GM12878 (cell line): Measurements from ENCODE around the gene SLC7A5.
"Not testable (repeated sequence)": the region's sequence is repeated elsewhere in the genome, so short reads cannot be mapped to it uniquely, and the experiment has no call there.

Experiments
- ATF2 ChIP-seq: IDR thresholded peaks from 2 replicates; pipeline ENCODE4 v1.6.1; 2012; ENCODE audit warnings: low read length, inconsistent platforms
- CHD2 ChIP-seq: IDR thresholded peaks from 2 replicates; pipeline ENCODE4 v1.6.1; 2011; ENCODE audit warnings: low read depth, low read length, improper control_type of control experiment, borderline replicate concordance
- RAD21 ChIP-seq: IDR thresholded peaks from 2 replicates; pipeline ENCODE4 v1.6.1; 2011; ENCODE audit warnings: mild to moderate bottlenecking, low read depth, low read length, moderate library complexity; ENCODE audit not compliant: insufficient read depth
- TF ChIP-seq, protein P1 (sequence below), 3 experiments: IDR thresholded peaks in 2 of 3; conservative IDR thresholded peaks in 1 of 3; 2 replicates each; pipeline ENCODE4 v1.5.1; 2011; ENCODE audit warnings: low read depth in 3 of 3, low read length in 3 of 3, mild to moderate bottlenecking in 3 of 3, control low read depth in 2 of 3, moderate library complexity in 2 of 3, inconsistent platforms in 1 of 3, mixed read lengths in 1 of 3; ENCODE audit not compliant: control insufficient read depth in 2 of 3, insufficient read depth in 1 of 3; ENCODE audit errors: extremely low read depth in 1 of 3
- TF ChIP-seq, protein P2 (sequence below): fragments of 450-650 bp; IDR thresholded peaks from 2 replicates; pipeline ENCODE4 v1.6.1; 2017; ENCODE audit warnings: mild to moderate bottlenecking, low read depth, inconsistent platforms; ENCODE audit not compliant: poor library complexity, severe bottlenecking

- not testable (repeated sequence) for TF ChIP-seq ATF2, RAD21, CHD2
- TF ChIP-seq, protein P1, sequence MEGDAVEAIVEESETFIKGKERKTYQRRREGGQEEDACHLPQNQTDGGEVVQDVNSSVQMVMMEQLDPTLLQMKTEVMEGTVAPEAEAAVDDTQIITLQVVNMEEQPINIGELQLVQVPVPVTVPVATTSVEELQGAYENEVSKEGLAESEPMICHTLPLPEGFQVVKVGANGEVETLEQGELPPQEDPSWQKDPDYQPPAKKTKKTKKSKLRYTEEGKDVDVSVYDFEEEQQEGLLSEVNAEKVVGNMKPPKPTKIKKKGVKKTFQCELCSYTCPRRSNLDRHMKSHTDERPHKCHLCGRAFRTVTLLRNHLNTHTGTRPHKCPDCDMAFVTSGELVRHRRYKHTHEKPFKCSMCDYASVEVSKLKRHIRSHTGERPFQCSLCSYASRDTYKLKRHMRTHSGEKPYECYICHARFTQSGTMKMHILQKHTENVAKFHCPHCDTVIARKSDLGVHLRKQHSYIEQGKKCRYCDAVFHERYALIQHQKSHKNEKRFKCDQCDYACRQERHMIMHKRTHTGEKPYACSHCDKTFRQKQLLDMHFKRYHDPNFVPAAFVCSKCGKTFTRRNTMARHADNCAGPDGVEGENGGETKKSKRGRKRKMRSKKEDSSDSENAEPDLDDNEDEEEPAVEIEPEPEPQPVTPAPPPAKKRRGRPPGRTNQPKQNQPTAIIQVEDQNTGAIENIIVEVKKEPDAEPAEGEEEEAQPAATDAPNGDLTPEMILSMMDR (IDR thresholded peaks at IDR 0.05 in 2 of 3, conservative IDR thresholded peaks at IDR 0.05 in 1 of 3; ENCODE audit: control insufficient read depth in 2 of 3, extremely low read depth in 1 of 3, insufficient read depth in 1 of 3, low read depth in 3 of 3, low read length in 3 of 3): not testable (repeated sequence)
- TF ChIP-seq, protein P2, sequence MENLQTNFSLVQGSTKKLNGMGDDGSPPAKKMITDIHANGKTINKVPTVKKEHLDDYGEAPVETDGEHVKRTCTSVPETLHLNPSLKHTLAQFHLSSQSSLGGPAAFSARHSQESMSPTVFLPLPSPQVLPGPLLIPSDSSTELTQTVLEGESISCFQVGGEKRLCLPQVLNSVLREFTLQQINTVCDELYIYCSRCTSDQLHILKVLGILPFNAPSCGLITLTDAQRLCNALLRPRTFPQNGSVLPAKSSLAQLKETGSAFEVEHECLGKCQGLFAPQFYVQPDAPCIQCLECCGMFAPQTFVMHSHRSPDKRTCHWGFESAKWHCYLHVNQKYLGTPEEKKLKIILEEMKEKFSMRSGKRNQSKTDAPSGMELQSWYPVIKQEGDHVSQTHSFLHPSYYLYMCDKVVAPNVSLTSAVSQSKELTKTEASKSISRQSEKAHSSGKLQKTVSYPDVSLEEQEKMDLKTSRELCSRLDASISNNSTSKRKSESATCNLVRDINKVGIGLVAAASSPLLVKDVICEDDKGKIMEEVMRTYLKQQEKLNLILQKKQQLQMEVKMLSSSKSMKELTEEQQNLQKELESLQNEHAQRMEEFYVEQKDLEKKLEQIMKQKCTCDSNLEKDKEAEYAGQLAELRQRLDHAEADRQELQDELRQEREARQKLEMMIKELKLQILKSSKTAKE: not testable (repeated sequence)
Measured at GRCh38 chr16:87896176-87896890, 27.0 kb upstream of the SLC7A5 start.
